RWPE2 (cell line): ENCODE data around the gene LRRN3.
A peak's percentile ranks its signal among the peaks of the same experiment; 100 is the strongest.

Source experiments
- ATAC-seq: fragments of 200-7000 bp; cut with Tn5 transposase; 3 replicates; pipeline ENCODE4 v1.9.1; 2021; ENCODE audit warnings: low read depth
- DNase-seq: peaks from one replicate; pipeline ENCODE4 v3.0.0-alpha.2; 2020; ENCODE audit warnings: low spot score
- H3K27ac ChIP-seq: fragments of 450-650 bp; 2 replicates; pipeline ENCODE4 v1.5.1; 2017; ENCODE audit warnings: mild to moderate bottlenecking; ENCODE audit not compliant: poor library complexity, severe bottlenecking
- H3K27me3 ChIP-seq: fragments of 250-450 bp; sonication (Bioruptor Pico); 2 replicates; pipeline ENCODE4 v1.5.1; 2021; ENCODE audit warnings: mild to moderate bottlenecking, moderate library complexity; ENCODE audit not compliant: insufficient read depth, poor library complexity, severe bottlenecking
- H3K36me3 ChIP-seq: fragments of 250-450 bp; sonication (Bioruptor Pico); 2 replicates; pipeline ENCODE4 v1.5.1; 2020; ENCODE audit warnings: low read depth, mild to moderate bottlenecking, moderate library complexity
- H3K4me1 ChIP-seq: fragments of 250-450 bp; sonication (Bioruptor Pico); 2 replicates; pipeline ENCODE4 v1.5.1; 2021; ENCODE audit warnings: mild to moderate bottlenecking, moderate library complexity; ENCODE audit not compliant: insufficient read depth, poor library complexity, severe bottlenecking
- H3K4me3 ChIP-seq: fragments of 250-450 bp; sonication (Bioruptor Pico); 2 replicates; pipeline ENCODE4 v1.5.1; 2021; ENCODE audit warnings: mild to moderate bottlenecking, moderate library complexity; ENCODE audit not compliant: severe bottlenecking
- H3K9me3 ChIP-seq: fragments of 250-450 bp; sonication (Bioruptor Pico); 2 replicates; pipeline ENCODE4 v1.5.1; 2021; ENCODE audit warnings: mild to moderate bottlenecking, moderate library complexity; ENCODE audit not compliant: severe bottlenecking
- CTCF ChIP-seq: fragments of 450-650 bp; IDR thresholded peaks from one replicate; pipeline ENCODE4 v1.5.1; 2017; ENCODE audit warnings: mild to moderate bottlenecking, moderate library complexity; ENCODE audit not compliant: poor library complexity, severe bottlenecking

Gene LRRN3

GRCh38 chr7:111137296-111138192 is 46.6 kb downstream of the LRRN3 start:
- Histone ChIP-seq H3K36me3 (no peaks in the 10 kb centered on the region), H3K4me3 (no peak overlapping the region), H3K4me1 (peaks cover 8% of the 10 kb centered on the region), H3K27me3 (no peaks in the 10 kb centered on the region), H3K9me3 (no peaks in the 10 kb centered on the region), H3K27ac (no peak overlapping the region)
- DNase-seq = no peak
- ATAC-seq = peak; percentile 19; the same call in 1 of the 3 replicates
- no peak for TF ChIP-seq CTCF

DNA sequence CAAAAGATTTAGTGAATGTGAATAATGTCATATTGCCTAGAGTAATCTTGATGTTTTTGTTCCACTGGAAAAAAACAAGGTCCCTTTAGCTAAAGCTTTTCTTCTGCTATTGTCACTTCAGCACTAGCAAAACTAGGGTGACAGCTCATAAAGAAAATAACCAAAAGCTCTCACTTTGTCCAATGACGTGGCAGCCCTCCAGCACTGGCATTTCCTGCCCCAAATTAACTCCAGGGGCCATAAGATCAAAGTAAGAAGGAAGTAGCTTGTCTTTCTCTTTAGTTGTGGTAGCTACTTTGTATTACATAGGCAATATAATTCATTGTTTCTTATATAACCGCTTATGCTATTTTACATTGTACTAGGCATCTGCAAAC is 47.3 kb downstream of the LRRN3 start:
- peak; percentile 51; the same call in 2 of the 3 replicates for ATAC-seq
- peaks cover 8% of the 10 kb centered on the region for H3K4me1 ChIP-seq
- no peaks in the 10 kb centered on the region for H3K36me3 ChIP-seq
- no peak overlapping the region for H3K4me3 ChIP-seq
- DNase-seq = no peak
- no peaks in the 10 kb centered on the region for H3K27me3 ChIP-seq
- no peak for TF ChIP-seq CTCF
- no peak overlapping the region for H3K27ac ChIP-seq
- H3K9me3 ChIP-seq = no peaks in the 10 kb centered on the region

GRCh38 chr7:111138586-111138985 is 47.7 kb downstream of the LRRN3 start:
- Histone ChIP-seq H3K36me3 (no peaks in the 10 kb centered on the region), H3K9me3 (no peaks in the 10 kb centered on the region), H3K27me3 (no peaks in the 10 kb centered on the region), H3K27ac (no peak overlapping the region), H3K4me1 (peaks cover 8% of the 10 kb centered on the region), H3K4me3 (no peak overlapping the region)
- ATAC-seq (no peak), DNase-seq (no peak)
- TF ChIP-seq CTCF = no peak

- TF ChIP-seq CTCF = no peak
- no peaks in the 10 kb centered on the region for H3K36me3 ChIP-seq
- H3K9me3 ChIP-seq = no peaks in the 10 kb centered on the region
- DNase-seq (no peak), ATAC-seq (no peak)
- no peak overlapping the region for H3K4me3 ChIP-seq
- peaks cover 8% of the 10 kb centered on the region for H3K4me1 ChIP-seq
- H3K27ac ChIP-seq = no peak overlapping the region
- no peaks in the 10 kb centered on the region for H3K27me3 ChIP-seq
These were observed 49.4 kb downstream of the LRRN3 start for GRCh38 chr7:111140091-111140865.
